Femur (tissue), 1 donor: ENCODE results near the gene PANK4.
"Not testable (repeated sequence)": the region's sequence is repeated elsewhere in the genome, so short reads cannot be mapped to it uniquely, and the experiment has no call there.

Source experiments
- DNase-seq: peaks from one replicate; pipeline ENCODE4 v3.0.0-alpha.2; 2017

PANK4 gene

GRCh38 chr1:2473198-2473597, 53.2 kb downstream of the PANK4 start:
- no peak for DNase-seq

- DNase-seq, result no peak
Observed at GRCh38 chr1:2472561-2473177, 53.7 kb downstream of the PANK4 start.

- no peak for DNase-seq
Observed at GRCh38 chr1:2472109-2472508, 54.3 kb downstream of the PANK4 start.

- no peak for DNase-seq
Observed at GRCh38 chr1:2471587-2472001, 54.8 kb downstream of the PANK4 start.

- DNase-seq, result no peak
Observed at GRCh38 chr1:2471159-2471471, 55.3 kb downstream of the PANK4 start.

GRCh38 chr1:2470290-2471158, 55.9 kb downstream of the PANK4 start:
- no peak for DNase-seq

- DNase-seq, result no peak
Observed at GRCh38 chr1:2469103-2469940, 57.1 kb downstream of the PANK4 start.

- no peak for DNase-seq
Observed at GRCh38 chr1:2468540-2468939, 57.9 kb downstream of the PANK4 start.

GRCh38 chr1:2468041-2468472, 58.3 kb downstream of the PANK4 start:
- peak; percentile 67 for DNase-seq

- DNase-seq, result no peak
Observed at GRCh38 chr1:2466958-2467554, 59.3 kb downstream of the PANK4 start.

- DNase-seq, result no peak
Observed at GRCh38 chr1:2466270-2466665, 60.1 kb downstream of the PANK4 start.

GRCh38 chr1:2465371-2466269, 60.8 kb downstream of the PANK4 start:
- no peak for DNase-seq

GRCh38 chr1:2463396-2463795, 63.0 kb downstream of the PANK4 start:
- DNase-seq, result peak; percentile 47

- DNase-seq, result no peak
Observed at GRCh38 chr1:2462819-2463218, 63.6 kb downstream of the PANK4 start.

- DNase-seq, result no peak
Observed at GRCh38 chr1:2460996-2461751, 65.2 kb downstream of the PANK4 start.

GRCh38 chr1:2460203-2460602, 66.2 kb downstream of the PANK4 start:
- DNase-seq, result no peak

- peak; percentile 50 for DNase-seq
Observed at GRCh38 chr1:2459757-2460156, 66.6 kb downstream of the PANK4 start.

- not testable (repeated sequence) for DNase-seq
Observed at GRCh38 chr1:2459102-2459753, 67.2 kb downstream of the PANK4 start.

- DNase-seq, result no peak
Observed at GRCh38 chr1:2458687-2459086, 67.7 kb downstream of the PANK4 start.
